H9 (cell line): ENCODE data around the gene TSSK6. TPM values are rescaled to one million over a fixed set of nuclear protein-coding genes. Genes with fewer than 3 reads are reported as not detected.

Source experiments
- DNase-seq: peaks from one replicate; pipeline ENCODE4 v3.0.0-alpha.2; 2017
- H2AFZ ChIP-seq: one replicate; pipeline ENCODE4 v1.6.1; 2013; ENCODE audit warnings: mild to moderate bottlenecking, low read length, control low read depth, moderate library complexity
- H2AK5ac ChIP-seq: 2 replicates; pipeline ENCODE4 v1.6.1; 2013; ENCODE audit warnings: low read length, control low read depth, mixed read lengths; ENCODE audit not compliant: insufficient read length
- H2BK120ac ChIP-seq: one replicate; pipeline ENCODE4 v1.6.1; 2013; ENCODE audit warnings: low read depth, mild to moderate bottlenecking, low read length, control low read depth, inconsistent platforms; ENCODE audit not compliant: poor library complexity, severe bottlenecking
- H2BK12ac ChIP-seq: 2 replicates; pipeline ENCODE4 v1.6.1; 2013; ENCODE audit warnings: low read length, control low read depth, mixed read lengths, low read depth; ENCODE audit not compliant: insufficient read length
- H2BK15ac ChIP-seq: 2 replicates; pipeline ENCODE4 v1.6.1; 2013; ENCODE audit warnings: low read depth, low read length, control low read depth
- H2BK20ac ChIP-seq: one replicate; pipeline ENCODE4 v1.6.1; 2013; ENCODE audit warnings: low read depth, mild to moderate bottlenecking, low read length, control low read depth, inconsistent platforms; ENCODE audit not compliant: poor library complexity, severe bottlenecking
- H2BK5ac ChIP-seq: 2 replicates; pipeline ENCODE4 v1.6.1; 2013; ENCODE audit warnings: low read length, control low read depth, mixed read lengths; ENCODE audit not compliant: insufficient read length
- H3K14ac ChIP-seq: 2 replicates; pipeline ENCODE4 v1.6.1; 2013; ENCODE audit warnings: low read length, control low read depth; ENCODE audit not compliant: insufficient read depth
- H3K18ac ChIP-seq: 2 replicates; pipeline ENCODE4 v1.6.1; 2013; ENCODE audit warnings: low read depth, mild to moderate bottlenecking, mixed read lengths, low read length, control low read depth; ENCODE audit not compliant: insufficient read length
- H3K23ac ChIP-seq: 2 replicates; pipeline ENCODE4 v1.6.1; 2013; ENCODE audit warnings: low read length, control low read depth, mixed read lengths, low read depth; ENCODE audit not compliant: insufficient read length
- H3K23me2 ChIP-seq: 2 replicates; pipeline ENCODE4 v1.6.1; 2013; ENCODE audit warnings: low read depth, mild to moderate bottlenecking, mixed read lengths, low read length, control low read depth; ENCODE audit not compliant: insufficient read length, poor library complexity, severe bottlenecking
- H3K27ac ChIP-seq: 2 replicates; pipeline ENCODE4 v1.5.1; 2013; ENCODE audit warnings: low read length, control low read depth, mixed read lengths, low read depth; ENCODE audit not compliant: insufficient read length
- H3K27me3 ChIP-seq: 2 replicates; pipeline ENCODE4 v1.6.1; 2013; ENCODE audit warnings: low read length, control low read depth, inconsistent platforms; ENCODE audit not compliant: insufficient read depth
- H3K4ac ChIP-seq: 2 replicates; pipeline ENCODE4 v1.6.1; 2013; ENCODE audit warnings: low read depth, mild to moderate bottlenecking, control low read depth, inconsistent platforms, low read length, moderate library complexity
- H3K4me1 ChIP-seq: 2 replicates; pipeline ENCODE4 v1.6.1; 2013; ENCODE audit warnings: low read length, control low read depth, inconsistent platforms; ENCODE audit not compliant: insufficient read depth
- H3K4me2 ChIP-seq: 2 replicates; pipeline ENCODE4 v1.6.1; 2013; ENCODE audit warnings: low read length, control low read depth, mixed read lengths; ENCODE audit not compliant: insufficient read length, insufficient read depth
- H3K56ac ChIP-seq: 2 replicates; pipeline ENCODE4 v1.6.1; 2013; ENCODE audit warnings: low read depth, mild to moderate bottlenecking, mixed read lengths, low read length, control low read depth; ENCODE audit not compliant: insufficient read length
- H3K79me1 ChIP-seq: 2 replicates; pipeline ENCODE4 v1.6.1; 2013; ENCODE audit warnings: low read depth, mild to moderate bottlenecking, moderate library complexity, low read length, control low read depth, inconsistent platforms; ENCODE audit not compliant: insufficient read depth, poor library complexity, severe bottlenecking
- H3K79me2 ChIP-seq: 2 replicates; pipeline ENCODE4 v1.6.1; 2013; ENCODE audit warnings: low read length, control low read depth, inconsistent platforms; ENCODE audit not compliant: insufficient read depth
- H3K9ac ChIP-seq: 2 replicates; pipeline ENCODE4 v1.6.1; 2013; ENCODE audit warnings: low read length, control low read depth, mixed read lengths; ENCODE audit not compliant: insufficient read length; ENCODE audit errors: extremely low read depth
- H3K9me3 ChIP-seq: one replicate; pipeline ENCODE4 v1.6.1; 2013; ENCODE audit warnings: low read depth, low read length, inconsistent platforms; ENCODE audit not compliant: control insufficient read depth
- H3T11ph ChIP-seq: one replicate; pipeline ENCODE4 v1.6.1; 2013; ENCODE audit warnings: mild to moderate bottlenecking, low read length, control low read depth, inconsistent platforms
- H4K20me1 ChIP-seq: one replicate; pipeline ENCODE4 v1.6.1; 2013; ENCODE audit not compliant: control insufficient read depth, insufficient read length, insufficient read depth
- H4K5ac ChIP-seq: 2 replicates; pipeline ENCODE4 v1.6.1; 2013; ENCODE audit warnings: low read depth, mild to moderate bottlenecking, mixed read lengths, low read length, control low read depth; ENCODE audit not compliant: insufficient read length
- H4K8ac ChIP-seq: replicated peaks from 2 replicates; pipeline ENCODE4 v1.6.1; 2013; ENCODE audit warnings: low read length, control low read depth, mixed read lengths, low read depth; ENCODE audit not compliant: insufficient read length
- H4K91ac ChIP-seq: 2 replicates; pipeline ENCODE4 v1.6.1; 2013; ENCODE audit warnings: low read depth, mild to moderate bottlenecking, moderate library complexity, mixed read lengths, low read length, control low read depth; ENCODE audit not compliant: insufficient read length
- H3K27ac Mint-ChIP-seq, 3 experiments: 2 replicates in 2 of 3; 3 replicates in 1 of 3; pipeline ENCODE4 v1.8.0; 2020 to 2021; ENCODE audit warnings: mixed read lengths in 3 of 3, mild to moderate bottlenecking in 1 of 3, moderate library complexity in 1 of 3
- H3K27me3 Mint-ChIP-seq: 2 replicates; pipeline ENCODE4 v1.8.0; 2021; ENCODE audit warnings: low read depth, mild to moderate bottlenecking, moderate library complexity, mixed read lengths
- H3K36me3 Mint-ChIP-seq, 3 experiments: 2 replicates in 2 of 3; 3 replicates in 1 of 3; pipeline ENCODE4 v1.8.0; 2020 to 2021; ENCODE audit warnings: low read depth in 3 of 3, mixed read lengths in 3 of 3; ENCODE audit not compliant: insufficient read depth in 1 of 3
- H3K4me1 Mint-ChIP-seq, 2 experiments: 2 replicates each; pipeline ENCODE4 v1.8.0; 2020; ENCODE audit warnings: mixed read lengths in 2 of 2
- H3K4me3 Mint-ChIP-seq, 2 experiments: 2 replicates in 1 of 2; 3 replicates in 1 of 2; pipeline ENCODE4 v1.8.0; 2020 to 2021; ENCODE audit warnings: mild to moderate bottlenecking in 2 of 2, mixed read lengths in 2 of 2, moderate library complexity in 1 of 2
- H3K9me3 Mint-ChIP-seq, 2 experiments: 2 replicates in 1 of 2; 3 replicates in 1 of 2; pipeline ENCODE4 v1.8.0; 2020; ENCODE audit warnings: mild to moderate bottlenecking in 2 of 2, mixed read lengths in 2 of 2, moderate library complexity in 1 of 2
- CTCF ChIP-seq: fragments of 200-600 bp; sonication (generic); conservative IDR thresholded peaks from 3 replicates; pipeline ENCODE4 v1.8.0; 2021; ENCODE audit warnings: antibody characterized with exemption, mild to moderate bottlenecking
- WGBS: extraction: QIAGEN DNeasy Blood & Tissue Kit; methylation state at CpG from one replicate; pipeline ENCODE4 v1.1.7; 2013; ENCODE audit warnings: missing lambda C conversion rate, low lambda C conversion rate, mixed read lengths; ENCODE audit not compliant: insufficient read length; ENCODE audit errors: extremely low coverage; 5-methylcytosine and 5-hydroxymethylcytosine counted together
- total RNA-seq: library from RNA; stranded (reverse); gene quantifications from 2 replicates; pipeline ENCODE4 v1.2.1, GENCODE V29; 2021

Gene TSSK6
- total RNA-seq, 1 experiment from 2014 or later: 2.6 TPM

- TF ChIP-seq CTCF: no peak
- H3K14ac ChIP-seq: no peak overlapping the region
- no peak overlapping the region for H4K91ac ChIP-seq
- peaks cover 13% of the 10 kb centered on the region for H3K9me3 ChIP-seq
- no peaks in the 10 kb centered on the region for H3K27me3 ChIP-seq
- H3K79me1 ChIP-seq: no peaks in the 10 kb centered on the region
- Mint-ChIP-seq H3K9me3 (peaks cover 26 to 31% of the 10 kb centered on the region in 2 experiments), H3K27ac (no peak overlapping the region; a peak in 1 of 7 replicates), H3K36me3 (peaks cover 37 to 59% (median 45%) of the 10 kb centered on the region in 3 experiments), H3K4me1 (peaks cover 20 to 26% of the 10 kb centered on the region in 2 experiments), H3K4me3 (no peak overlapping the region), H3K27me3 (no peaks in the 10 kb centered on the region)
- H3K4me2 ChIP-seq: no peak overlapping the region
- no peak overlapping the region for H3K56ac ChIP-seq
- H2BK5ac ChIP-seq: no peak overlapping the region
- no peak overlapping the region for H3K18ac ChIP-seq
- no peak overlapping the region for H4K8ac ChIP-seq
- H4K20me1 ChIP-seq: peaks cover 3% of the 10 kb centered on the region
- no peak overlapping the region for H2AK5ac ChIP-seq
- no peak overlapping the region for H2AFZ ChIP-seq
- H2BK15ac ChIP-seq: no peak overlapping the region
- no peak overlapping the region for H3K27ac ChIP-seq
- no peak overlapping the region for H3K23ac ChIP-seq
- H4K5ac ChIP-seq: no peak overlapping the region
- no peak overlapping the region for H3K4ac ChIP-seq
- H2BK12ac ChIP-seq: no peak overlapping the region
- no peaks in the 10 kb centered on the region for H3K23me2 ChIP-seq
- H2BK20ac ChIP-seq: no peak overlapping the region
- H3K9ac ChIP-seq: no peak overlapping the region
- no peak overlapping the region for H3T11ph ChIP-seq
- DNase-seq: no peak
- H2BK120ac ChIP-seq: no peak overlapping the region
- H3K4me1 ChIP-seq: peaks cover 8% of the 10 kb centered on the region
- no CpG with 5 or more reads among the region's 3 CpGs for WGBS
- peaks cover 3% of the 10 kb centered on the region; the same call in 1 of the 2 replicates for H3K79me2 ChIP-seq
Measured at GRCh38 chr19:19470579-19470978, 44.8 kb downstream of the TSSK6 start.
